Endothelial cell of umbilical vein (primary cell): ENCODE data around the gene LHFPL2. TPM values are rescaled to one million over a fixed set of nuclear protein-coding genes. Genes with fewer than 3 reads are reported as not detected.
A peak's percentile ranks its signal among the peaks of the same experiment; 100 is the strongest.

Source experiments
- BruUV-seq: library from RNA; stranded (reverse); fragments of 400-500 nt; replicated peaks from 2 replicates; lab custom pipeline; 2021; lab: Mats Ljungman, UMichigan
- CTCF ChIA-PET: fragments of 300-600, 350-600 bp; sonication (Branson Sonifier 250); formaldehyde crosslinking; loops from one replicate; lab custom pipeline; 2021; ENCODE audit warnings: antibody characterized with exemption, inconsistent platforms; lab: Charles Lee
- POLR2A ChIA-PET: fragments of 300-600, 350-600 bp; sonication (Branson Sonifier 250); formaldehyde crosslinking; loops from one replicate; lab custom pipeline; 2021; ENCODE audit warnings: antibody characterized with exemption, inconsistent platforms; lab: Charles Lee
- DNase-seq: peaks from one replicate; pipeline ENCODE4 v3.0.0-alpha.2; 2011; ENCODE audit warnings: low read depth, low spot score
- FAIRE-seq: peaks from 2 replicates; lab custom pipeline; 2011; peaks lifted over from hg19 to GRCh38; lab: Jason Lieb, UNC
- H2AFZ ChIP-seq: 2 replicates; pipeline ENCODE4 v1.6.0; 2012; ENCODE audit warnings: low read depth, low read length, control low read depth, inconsistent platforms
- H3K27ac ChIP-seq: 2 replicates; pipeline ENCODE4 v1.5.1; 2011; ENCODE audit warnings: low read depth, mild to moderate bottlenecking, control low read depth, low read length, moderate library complexity; ENCODE audit not compliant: insufficient read depth
- H3K27me3 ChIP-seq, 2 experiments: 2 replicates each; pipeline versions ENCODE4 v1.6.0 to v1.6.1; 2011; ENCODE audit warnings: low read length in 2 of 2, mixed read lengths in 1 of 2; ENCODE audit not compliant: control insufficient read depth in 2 of 2, insufficient read depth in 2 of 2
- H3K36me3 ChIP-seq, 2 experiments: 2 replicates in 1 of 2; 3 replicates in 1 of 2; pipeline ENCODE4 v1.5.1; 2011; ENCODE audit warnings: low read length in 2 of 2, mild to moderate bottlenecking in 1 of 2, moderate library complexity in 1 of 2; ENCODE audit not compliant: control insufficient read depth in 2 of 2, insufficient read depth in 2 of 2; ENCODE audit errors: extremely low read depth in 1 of 2
- H3K4me1 ChIP-seq: 3 replicates; pipeline ENCODE4 v1.5.1; 2011; ENCODE audit warnings: mild to moderate bottlenecking, low read length; ENCODE audit not compliant: control insufficient read depth, insufficient read depth; ENCODE audit errors: extremely low read depth
- H3K4me2 ChIP-seq: 2 replicates; pipeline ENCODE4 v1.6.1; 2011; ENCODE audit warnings: low read length, control low read depth, mixed read lengths; ENCODE audit not compliant: insufficient read depth
- H3K4me3 ChIP-seq, 3 experiments: fragments of 200-600 bp in 1 of 3; sonication (generic), shearing (Covaris generic) in 1 of 3; replicated peaks in 1 of 3; 2 replicates each; pipeline ENCODE4 v1.5.1; 2011 to 2016; ENCODE audit warnings: control low read depth in 3 of 3, low read length in 3 of 3, mild to moderate bottlenecking in 2 of 3, inconsistent platforms in 1 of 3, low read depth in 1 of 3, moderate library complexity in 1 of 3; ENCODE audit not compliant: insufficient read depth in 1 of 3
- H3K79me2 ChIP-seq: 2 replicates; pipeline ENCODE4 v1.6.0; 2012; ENCODE audit warnings: low read length, inconsistent platforms; ENCODE audit not compliant: control insufficient read depth, insufficient read depth
- H3K9ac ChIP-seq: replicated peaks from 2 replicates; pipeline ENCODE3; 2011; ENCODE audit warnings: low read length, control low read depth; ENCODE audit not compliant: insufficient read depth; ENCODE audit errors: extremely low read depth
- H3K9me1 ChIP-seq: replicated peaks from 3 replicates; pipeline ENCODE4 v1.6.0; 2011; ENCODE audit warnings: mild to moderate bottlenecking, low read length; ENCODE audit not compliant: control insufficient read depth, insufficient read depth; ENCODE audit errors: extremely low read depth
- H3K9me3 ChIP-seq: replicated peaks from 2 replicates; pipeline ENCODE4 v1.5.1; 2012; ENCODE audit warnings: low read length, inconsistent platforms; ENCODE audit not compliant: control insufficient read depth, insufficient read depth
- H4K20me1 ChIP-seq: replicated peaks from 2 replicates; pipeline ENCODE3; 2011; ENCODE audit warnings: mild to moderate bottlenecking, low read length; ENCODE audit not compliant: control insufficient read depth, insufficient read depth; ENCODE audit errors: extremely low read depth
- CTCF ChIP-seq, 2 donors: IDR thresholded peaks; 1 replicate in 1 of 2; 2 replicates in 1 of 2; pipeline ENCODE4 v1.5.1; 2011; ENCODE audit warnings: low read length in 2 of 2, mild to moderate bottlenecking in 2 of 2, moderate library complexity in 2 of 2, control low read depth in 1 of 2, inconsistent platforms in 1 of 2, low read depth in 1 of 2; ENCODE audit not compliant: insufficient read depth in 1 of 2; ENCODE audit errors: extremely low read depth in 1 of 2
- EZH2 ChIP-seq: IDR thresholded peaks from 2 replicates; pipeline ENCODE4 v1.6.1; 2012; ENCODE audit warnings: borderline replicate concordance, low read depth, mild to moderate bottlenecking, moderate library complexity, low read length, inconsistent platforms; ENCODE audit not compliant: severe bottlenecking
- FOS ChIP-seq: IDR thresholded peaks from 2 replicates; pipeline ENCODE4 v1.6.1; 2011; ENCODE audit warnings: mild to moderate bottlenecking, low read length, moderate library complexity, borderline replicate concordance; ENCODE audit not compliant: insufficient read depth
- GATA2 ChIP-seq: IDR thresholded peaks from 2 replicates; pipeline ENCODE4 v1.7.0; 2011; ENCODE audit warnings: low read depth, mild to moderate bottlenecking, moderate library complexity, mixed read lengths, low read length; ENCODE audit not compliant: insufficient read length, insufficient read depth
- JUN ChIP-seq: IDR thresholded peaks from 2 replicates; pipeline ENCODE4 v1.6.1; 2011; ENCODE audit warnings: borderline replicate concordance, low read depth; ENCODE audit not compliant: insufficient read length, insufficient read depth
- MYC ChIP-seq: IDR thresholded peaks from one replicate; pipeline ENCODE4 v1.6.1; 2011; ENCODE audit warnings: mild to moderate bottlenecking, low read depth, low read length
- POLR2AphosphoS5 ChIP-seq: IDR thresholded peaks from 2 replicates; pipeline ENCODE4 v1.6.1; 2012; ENCODE audit warnings: low read depth, mild to moderate bottlenecking, control low read depth, low read length, moderate library complexity; ENCODE audit not compliant: insufficient read depth
- dilution Hi-C: fragments of 300-500 bp; cut with MboI; formaldehyde crosslinking; loops from one replicate; pipeline ENCODE4 v1.15.0; 2019; ENCODE audit warnings: low sequenced_read_pairs; ENCODE audit not compliant: extremely low pct_ligation_motif_present
- intact Hi-C: fragments of 100-400 bp; cut with micrococcal nuclease; formaldehyde crosslinking; loops from one replicate; pipeline ENCODE4 v1.10.0; 2022
- polyA plus RNA-seq, 4 experiments: library from polyadenylated mRNA; depleted of rRNA in 3 of 4; stranded (reverse) in 3 of 4; unstranded in 1 of 4; fragments of >200 nt; gene quantifications; 2 replicates each; pipeline versions ENCODE4 v1.2.1 to v1.2.3, GENCODE V29; 2011 to 2012; ENCODE audit warnings: missing spikeins in 1 of 4
- total RNA-seq: library from RNA; stranded (reverse); gene quantifications from 2 replicates; pipeline ENCODE4 v1.2.3, GENCODE V29; 2021

The LHFPL2 gene
- total and polyA plus RNA-seq, 2 donors (not counting 3 experiments of a cell fraction or from before 2014, with no cell fraction given) = 9.6 to 36.3 TPM

GRCh38 chr5:78538240-78538850 is 110.2 kb downstream of the LHFPL2 start:
- ChIA-PET POLR2A (no interaction called here), CTCF (interaction anchor here (1.0 to 1.5 kb wide), 7 partner anchors 11 to 427 kb away, joined by 3 to 8 read pairs (median 4); no protein-coding TSS in a partner anchor)
- no peak for FAIRE-seq

DNA sequence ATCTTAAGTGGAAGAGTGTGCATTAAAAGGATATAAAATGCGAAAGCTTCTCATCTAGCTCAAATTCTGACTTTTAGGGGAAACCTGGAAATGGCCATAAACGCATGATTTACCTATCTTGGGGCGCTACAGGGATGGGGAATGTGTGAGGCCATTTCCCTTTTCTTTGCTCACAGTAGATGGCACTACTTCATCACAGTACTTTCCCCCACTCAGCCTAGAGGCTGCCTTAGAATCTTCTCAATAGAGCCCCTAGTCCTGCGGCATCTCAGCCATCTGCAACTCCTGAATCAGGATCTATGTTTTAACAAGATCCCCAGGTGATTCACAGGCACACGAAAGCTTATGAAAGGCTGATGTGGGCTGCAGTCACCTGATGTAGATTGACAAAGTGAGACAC is 110.8 kb downstream of the LHFPL2 start:
- H2AFZ ChIP-seq = no peak overlapping the region
- dilution Hi-C loops = no loop called here
- no peak overlapping the region for H3K27ac ChIP-seq
- no peaks in the 10 kb centered on the region for H4K20me1 ChIP-seq
- no peaks in the 10 kb centered on the region for H3K36me3 ChIP-seq
- DNase-seq (peak; percentile 61), FAIRE-seq (peak; percentile 78)
- no peaks in the 10 kb centered on the region for H3K27me3 ChIP-seq
- H3K4me2 ChIP-seq = no peak overlapping the region
- H3K9me3 ChIP-seq = no peaks in the 10 kb centered on the region
- POLR2A ChIA-PET = no interaction called here
- peaks cover 3% of the 10 kb centered on the region for H3K4me1 ChIP-seq
- no peaks in the 10 kb centered on the region for H3K79me2 ChIP-seq
- H3K4me3 ChIP-seq = no peak overlapping the region
- intact Hi-C loops = loop anchor here (1.0 to 10.0 kb wide), 3 partner anchors 89 to 427 kb away; no protein-coding TSS in a partner anchor
- CTCF ChIA-PET = interaction anchor here (0.7 to 1.7 kb wide), 14 partner anchors 11 to 428 kb away, joined by 3 to 8 read pairs (median 4); partner anchors contain the start of gene LHFPL2
- H3K9me1 ChIP-seq = no peaks in the 10 kb centered on the region
- TF ChIP-seq JUN (no peak), MYC (no peak), POLR2AphosphoS5 (no peak), CTCF (IDR thresholded peaks at IDR 0.05; ENCODE audit: extremely low read depth in 1 of 2, insufficient read depth in 1 of 2, low read depth in 1 of 2, low read length in 2 of 2) (peak; percentile 38), FOS (no peak)
- no peak overlapping the region for H3K9ac ChIP-seq
- BruUV-seq = no TSS peak

More at GRCh38 chr5:78538240-78538850, 110.2 kb downstream of the LHFPL2 start:
- Histone ChIP-seq H3K27me3 (no peaks in the 10 kb centered on the region), H3K36me3 (no peaks in the 10 kb centered on the region), H3K79me2 (no peaks in the 10 kb centered on the region), H4K20me1 (no peaks in the 10 kb centered on the region), H3K9me1 (no peaks in the 10 kb centered on the region), H3K9me3 (no peaks in the 10 kb centered on the region), H3K9ac (no peak overlapping the region), H3K4me2 (no peak overlapping the region), H3K27ac (no peak overlapping the region), H3K4me1 (peaks cover 3% of the 10 kb centered on the region), H3K4me3 (no peak overlapping the region), H2AFZ (no peak overlapping the region)
- intact Hi-C loops (loop anchor here (2.0 to 10.0 kb wide), 2 partner anchors 348 to 426 kb away; no protein-coding TSS in a partner anchor), dilution Hi-C loops (no loop called here)
- TF ChIP-seq EZH2 (no peak), GATA2 (no peak), JUN (no peak), POLR2AphosphoS5 (no peak), MYC (no peak)
- DNase-seq = no peak
- no TSS peak for BruUV-seq
